H1 (cell line): ENCODE results near the gene ABHD8. TPM values are rescaled to one million over a fixed set of nuclear protein-coding genes. Genes with fewer than 3 reads are reported as not detected.

Source experiments
- EZH2 ChIP-seq: fragments of 200-600 bp; sonication (generic); IDR thresholded peaks from 2 replicates; pipeline ENCODE4 v1.7.1; 2012; ENCODE audit warnings: low read depth, mild to moderate bottlenecking, moderate library complexity, low read length, inconsistent platforms; ENCODE audit not compliant: severe bottlenecking
- SIRT6 ChIP-seq: IDR thresholded peaks from one replicate; pipeline ENCODE4 v1.7.1; 2012; ENCODE audit warnings: low read length, inconsistent platforms
- polyA plus RNA-seq, 7 experiments: library from polyadenylated mRNA; depleted of rRNA in 3 of 7; stranded (reverse) in 5 of 7; unstranded in 2 of 7; fragments of >200 nt in 5 of 7; fragments of 200-250 nt in 2 of 7; gene quantifications; 1 replicate in 5 of 7; 2 replicates in 1 of 7; 4 replicates in 1 of 7; pipeline versions ENCODE4 v1.2.1 to v1.2.3, GENCODE V29; 2011 to 2013; ENCODE audit warnings: missing spikeins in 2 of 7, mixed read lengths in 2 of 7
- total RNA-seq: library from RNA; stranded (reverse); fragmentation: NEBNext Ultra II Directional; extraction: Animal tissue kit (Norgen Biotek cat#: 25700); gene quantifications from 2 replicates; pipeline ENCODE4 v1.2.1, GENCODE V29; 2021

The ABHD8 gene
- total and polyA plus RNA-seq, 2 of the 8 experiments (the other 6 are each of a cell fraction or from before 2014, with no cell fraction given) = 11.3 to 18.7 TPM

DNA sequence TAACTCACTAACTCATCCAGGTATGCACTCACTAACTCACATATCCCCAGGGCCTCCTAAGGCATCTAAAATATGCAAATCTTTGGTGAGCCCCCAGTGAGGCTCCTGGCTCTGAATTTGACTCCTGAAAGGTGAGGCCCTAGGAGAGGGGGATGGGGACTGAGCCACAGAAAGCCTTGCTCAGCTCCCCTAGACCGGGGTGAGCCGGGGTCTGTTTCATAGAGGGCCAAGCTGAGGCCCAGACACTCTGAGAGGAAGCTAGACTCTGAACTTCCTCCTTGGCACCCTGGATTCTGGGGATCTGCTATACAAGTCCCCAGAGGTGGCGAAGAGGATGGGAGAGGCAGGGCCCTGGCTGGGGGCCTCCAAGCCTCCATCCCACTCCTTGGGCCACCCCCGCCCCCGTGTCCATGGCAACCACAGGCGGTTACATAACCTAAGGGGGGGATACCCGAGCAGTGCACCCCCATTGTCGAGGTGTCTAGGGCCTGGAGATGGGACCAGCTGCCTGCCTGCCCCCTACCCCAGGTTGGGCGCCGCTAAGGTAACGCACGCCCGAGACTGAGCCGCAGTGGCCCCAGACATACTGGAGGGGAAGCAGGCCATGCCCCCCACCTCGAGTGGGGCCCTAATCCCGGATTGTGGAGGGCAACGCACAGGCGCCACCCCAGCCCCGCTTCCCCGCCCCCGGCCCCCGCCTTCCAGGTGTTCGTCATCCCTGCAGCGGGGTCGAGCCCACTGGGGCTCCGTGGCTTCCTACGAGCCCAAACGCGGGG is 646 bp downstream of the ABHD8 start (continued):
- no peak for TF ChIP-seq EZH2
- no peak for TF ChIP-seq SIRT6
- TF ChIP-seq, all 59 proteins: peak for 3
